Cardiac fibroblast (primary cell): ENCODE data around the gene NFAT5.

Experiments
- DNase-seq, 2 donors: peaks; one replicate each; pipeline versions ENCODE4 v3.0.0 to v3.0.0-alpha.2; 2010; ENCODE audit warnings: low read depth in 2 of 2
- H3K4me3 ChIP-seq, 2 donors: replicated peaks in 1 of 2; 1 replicate in 1 of 2; 2 replicates in 1 of 2; pipeline ENCODE4 v1.5.1; 2011; ENCODE audit warnings: low read depth in 2 of 2, low read length in 2 of 2, mild to moderate bottlenecking in 2 of 2, moderate library complexity in 1 of 2
- TF ChIP-seq, protein P1 (sequence below): IDR thresholded peaks from one replicate; pipeline ENCODE4 v1.5.1; 2011; ENCODE audit warnings: low read depth, mild to moderate bottlenecking, low read length, inconsistent platforms

Gene NFAT5

DNA sequence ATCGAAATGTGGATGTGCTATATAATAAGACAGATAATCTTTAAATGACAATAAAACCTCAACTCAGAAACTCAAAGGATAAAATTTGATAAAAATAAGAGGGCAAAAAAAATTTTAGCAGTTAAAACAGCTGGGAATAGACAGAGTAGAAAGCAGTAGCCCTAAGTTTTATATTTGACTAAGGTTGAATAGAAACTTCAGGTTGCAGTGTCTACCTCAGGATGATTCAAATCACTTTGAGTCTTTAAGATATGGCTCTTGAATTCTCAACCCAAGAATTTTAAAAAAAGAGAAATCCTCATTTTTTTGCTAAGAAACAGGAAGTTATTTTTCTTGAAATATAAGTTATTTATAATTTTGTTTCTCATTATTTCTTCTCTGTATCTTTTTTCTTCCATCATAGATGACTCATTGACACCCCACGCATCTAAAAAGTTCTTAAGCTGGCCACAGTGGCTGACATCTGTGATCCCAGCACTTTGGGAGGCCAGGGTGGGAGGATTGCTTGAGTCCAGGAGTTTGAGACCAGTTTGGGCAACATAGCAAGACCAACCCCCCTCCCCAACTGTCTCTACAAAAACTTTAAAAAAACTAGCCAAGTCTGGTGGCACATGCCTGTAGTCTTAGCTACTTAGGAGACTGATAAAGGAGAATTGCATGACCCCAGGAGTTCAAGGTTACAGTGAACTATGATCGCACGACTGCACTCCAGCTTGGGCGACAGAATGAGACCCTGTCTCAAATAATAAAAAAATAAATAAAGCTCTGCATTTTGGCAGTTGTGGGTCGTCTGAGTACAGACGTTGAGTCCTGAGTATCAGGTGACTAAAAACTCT lies 23.9 kb downstream of the NFAT5 start:
- H3K4me3 ChIP-seq, result no peak overlapping the region
- DNase-seq, result no peak
- TF ChIP-seq, protein P1, sequence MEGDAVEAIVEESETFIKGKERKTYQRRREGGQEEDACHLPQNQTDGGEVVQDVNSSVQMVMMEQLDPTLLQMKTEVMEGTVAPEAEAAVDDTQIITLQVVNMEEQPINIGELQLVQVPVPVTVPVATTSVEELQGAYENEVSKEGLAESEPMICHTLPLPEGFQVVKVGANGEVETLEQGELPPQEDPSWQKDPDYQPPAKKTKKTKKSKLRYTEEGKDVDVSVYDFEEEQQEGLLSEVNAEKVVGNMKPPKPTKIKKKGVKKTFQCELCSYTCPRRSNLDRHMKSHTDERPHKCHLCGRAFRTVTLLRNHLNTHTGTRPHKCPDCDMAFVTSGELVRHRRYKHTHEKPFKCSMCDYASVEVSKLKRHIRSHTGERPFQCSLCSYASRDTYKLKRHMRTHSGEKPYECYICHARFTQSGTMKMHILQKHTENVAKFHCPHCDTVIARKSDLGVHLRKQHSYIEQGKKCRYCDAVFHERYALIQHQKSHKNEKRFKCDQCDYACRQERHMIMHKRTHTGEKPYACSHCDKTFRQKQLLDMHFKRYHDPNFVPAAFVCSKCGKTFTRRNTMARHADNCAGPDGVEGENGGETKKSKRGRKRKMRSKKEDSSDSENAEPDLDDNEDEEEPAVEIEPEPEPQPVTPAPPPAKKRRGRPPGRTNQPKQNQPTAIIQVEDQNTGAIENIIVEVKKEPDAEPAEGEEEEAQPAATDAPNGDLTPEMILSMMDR, result no peak

DNA sequence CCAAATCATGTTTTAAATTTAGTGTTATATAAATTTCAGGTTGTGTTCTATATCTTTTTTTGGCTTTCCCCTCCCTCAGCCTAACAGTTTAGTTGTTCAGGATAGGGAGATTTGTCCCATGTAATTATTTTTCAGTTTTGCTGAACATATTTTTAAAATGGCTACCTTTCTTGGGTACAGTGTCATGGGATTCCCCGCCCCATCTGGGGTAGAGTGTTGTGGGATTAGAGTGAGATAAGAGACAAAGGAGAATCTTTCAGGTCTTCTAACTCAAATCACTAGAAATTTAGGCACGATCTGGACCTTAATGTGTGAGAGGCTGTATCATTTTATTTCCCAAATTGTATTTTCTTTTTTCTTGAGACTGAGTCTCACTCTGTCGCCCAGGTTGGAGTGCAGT lies 24.8 kb downstream of the NFAT5 start:
- DNase-seq, result no peak
- TF ChIP-seq, protein P1, result no peak
- no peak overlapping the region for H3K4me3 ChIP-seq

DNA sequence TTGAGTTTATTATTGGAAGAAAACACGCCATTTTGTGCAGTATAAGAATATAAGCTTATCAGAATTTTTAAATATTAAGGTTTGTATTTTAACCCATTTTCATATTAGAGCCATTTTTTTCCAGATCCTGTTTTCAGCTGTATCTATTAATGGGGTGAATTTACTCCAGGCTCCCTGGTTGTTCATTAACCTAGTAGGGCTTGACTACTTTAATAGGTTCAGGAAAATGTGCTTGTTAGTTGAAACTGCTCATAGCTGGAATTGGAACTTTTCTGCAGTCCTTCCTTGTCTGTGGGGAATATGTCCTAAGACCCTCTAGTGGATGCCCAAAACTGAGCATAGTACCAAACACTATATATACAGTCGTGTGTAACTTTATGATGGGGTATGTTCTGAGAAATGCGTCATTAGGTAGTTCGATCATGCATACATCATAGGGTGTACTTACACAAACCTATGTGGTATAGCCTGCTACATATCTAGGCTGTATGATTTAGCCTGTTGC lies 28.0 kb downstream of the NFAT5 start:
- no peak for DNase-seq
- TF ChIP-seq, protein P1, result no peak
- no peak overlapping the region for H3K4me3 ChIP-seq

DNA sequence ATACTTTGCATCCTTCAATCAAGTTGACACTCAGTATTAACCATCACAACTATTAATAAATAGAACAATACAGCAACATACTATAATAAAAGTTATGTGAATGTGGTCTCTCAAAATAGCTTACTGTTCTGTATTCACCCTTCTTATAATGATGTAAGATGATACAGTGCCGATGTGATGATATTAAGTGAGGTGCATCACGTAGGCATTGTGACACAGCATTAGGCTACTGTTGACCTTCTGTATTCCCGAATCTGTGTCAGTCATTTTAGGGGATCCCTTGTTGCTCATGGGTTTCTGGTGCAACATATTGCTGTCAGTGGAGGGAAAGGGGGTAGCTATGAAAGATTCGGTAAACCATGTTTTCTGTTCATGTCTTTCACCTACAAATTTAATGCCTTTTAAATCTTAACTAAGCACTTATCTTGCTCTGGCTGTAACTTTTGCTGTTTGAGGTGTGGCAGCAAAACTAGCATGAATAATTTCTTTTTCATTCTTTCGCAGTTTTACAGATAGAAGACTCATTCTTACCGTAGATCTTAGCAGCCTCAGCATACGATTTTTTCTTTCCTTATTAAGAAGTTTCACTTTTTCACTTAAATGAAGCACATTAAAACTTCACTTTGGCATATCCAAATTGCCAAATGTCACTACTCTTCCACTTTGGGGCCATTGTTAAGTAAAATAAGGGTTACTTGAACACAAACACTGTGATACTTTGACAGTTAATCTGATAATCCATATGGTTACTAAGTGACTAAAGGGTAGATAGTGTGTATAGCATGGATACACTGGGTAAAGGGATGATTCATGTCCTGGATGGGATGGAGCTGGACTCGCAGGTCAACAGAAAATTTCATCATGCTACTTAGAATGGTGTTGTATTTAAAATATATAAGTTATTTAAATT lies 29.6 kb downstream of the NFAT5 start:
- DNase-seq, result peak; percentile 61 to 82
- TF ChIP-seq, protein P1, result no peak

DNA sequence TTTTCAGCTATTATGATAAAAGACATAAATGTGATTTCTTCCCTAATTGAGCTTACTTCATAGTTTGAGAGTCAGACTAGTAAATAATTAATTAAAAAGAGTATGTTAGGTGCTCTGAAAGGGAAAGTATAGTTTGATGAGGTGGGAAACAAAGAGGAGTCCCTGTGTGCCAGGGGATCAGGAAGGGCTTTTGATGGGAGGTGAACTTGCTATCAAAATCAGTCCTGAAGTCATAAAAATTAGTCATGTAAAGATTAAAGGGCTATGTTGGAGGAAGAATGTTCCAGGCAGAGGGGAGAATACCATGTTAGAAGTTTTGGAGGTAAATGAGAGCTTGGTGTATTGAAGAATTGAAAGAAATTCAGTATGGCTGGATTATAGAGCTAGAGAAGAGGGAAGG lies 31.0 kb downstream of the NFAT5 start:
- TF ChIP-seq, protein P1, result no peak
- no peak for DNase-seq
- no peak overlapping the region for H3K4me3 ChIP-seq

More for the DNA sequence above, 29.6 kb downstream of the NFAT5 start:
- H3K4me3 ChIP-seq, result no peak overlapping the region

DNA sequence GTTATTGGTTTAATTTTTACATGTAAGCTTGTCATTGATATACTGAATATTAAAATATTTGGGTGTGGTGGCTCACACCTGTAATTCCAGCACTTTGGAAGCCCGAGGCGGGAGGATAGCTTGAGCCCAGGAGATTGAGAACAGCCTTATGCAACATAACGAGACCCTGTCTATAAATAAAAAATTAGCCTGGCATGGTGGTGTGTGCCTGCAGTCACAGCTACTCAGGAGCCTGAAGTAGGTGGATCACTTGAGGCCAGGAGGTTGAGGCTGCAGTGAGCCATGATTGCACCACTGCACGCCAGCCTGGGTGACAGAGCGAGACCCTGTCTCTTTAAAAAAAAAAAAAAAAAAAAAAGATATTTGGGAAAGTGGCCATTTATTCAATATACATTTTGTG lies 32.3 kb downstream of the NFAT5 start:
- no peak overlapping the region for H3K4me3 ChIP-seq
- TF ChIP-seq, protein P1, result no peak
- no peak for DNase-seq
